Inflammatory macrophage treated with lipopolysaccharide for 4 hours (primary cell): ENCODE results near the gene C1QTNF9.
"Not testable (repeated sequence)": the region's sequence is repeated elsewhere in the genome, so short reads cannot be mapped to it uniquely, and the experiment has no call there.

Source experiments
- DNase-seq: peaks from one replicate; pipeline ENCODE4 v3.0.0-alpha.2; 2020

Gene C1QTNF9

GRCh38 chr13:24323036-24323738 lies 13.8 kb downstream of the C1QTNF9 start:
- no peak for DNase-seq

- DNase-seq = no peak
Observed at GRCh38 chr13:24323739-24324075, 14.3 kb downstream of the C1QTNF9 start.

- DNase-seq = not testable (repeated sequence)
Observed at GRCh38 chr13:24327598-24327997, 18.2 kb downstream of the C1QTNF9 start.

- DNase-seq = no peak
Observed at GRCh38 chr13:24328145-24328544, 18.8 kb downstream of the C1QTNF9 start.

- DNase-seq = no peak
Observed at GRCh38 chr13:24338721-24339120, 29.3 kb downstream of the C1QTNF9 start.

- no peak for DNase-seq
Observed at GRCh38 chr13:24339937-24340607, 30.7 kb downstream of the C1QTNF9 start.

GRCh38 chr13:24340608-24340955 lies 31.2 kb downstream of the C1QTNF9 start:
- DNase-seq = no peak

GRCh38 chr13:24341439-24341838 lies 32.1 kb downstream of the C1QTNF9 start:
- DNase-seq = no peak

- no peak for DNase-seq
Observed at GRCh38 chr13:24348385-24348784, 39.0 kb downstream of the C1QTNF9 start.

GRCh38 chr13:24348797-24349515 lies 39.6 kb downstream of the C1QTNF9 start:
- no peak for DNase-seq

GRCh38 chr13:24349778-24350664 lies 40.6 kb downstream of the C1QTNF9 start:
- not testable (repeated sequence) for DNase-seq

GRCh38 chr13:24351423-24351822 lies 42.0 kb downstream of the C1QTNF9 start:
- no peak for DNase-seq

- no peak for DNase-seq
Observed at GRCh38 chr13:24353736-24354135, 44.4 kb downstream of the C1QTNF9 start.

GRCh38 chr13:24355103-24355502 lies 45.7 kb downstream of the C1QTNF9 start:
- DNase-seq = no peak

GRCh38 chr13:24356270-24356669 lies 46.9 kb downstream of the C1QTNF9 start:
- DNase-seq = no peak

GRCh38 chr13:24356837-24357236 lies 47.5 kb downstream of the C1QTNF9 start:
- DNase-seq = no peak

GRCh38 chr13:24357756-24358155 lies 48.4 kb downstream of the C1QTNF9 start:
- DNase-seq = no peak

GRCh38 chr13:24358836-24359235 lies 49.5 kb downstream of the C1QTNF9 start:
- not testable (repeated sequence) for DNase-seq

GRCh38 chr13:24359252-24359651 lies 49.9 kb downstream of the C1QTNF9 start:
- not testable (repeated sequence) for DNase-seq

- no peak for DNase-seq
Observed at GRCh38 chr13:24360106-24360505, 50.7 kb downstream of the C1QTNF9 start.

GRCh38 chr13:24361113-24361512 lies 51.7 kb downstream of the C1QTNF9 start:
- DNase-seq = no peak

GRCh38 chr13:24361852-24362366 lies 52.5 kb downstream of the C1QTNF9 start:
- DNase-seq = no peak

GRCh38 chr13:24362435-24362952 lies 53.1 kb downstream of the C1QTNF9 start:
- DNase-seq = no peak
